Osteoblast (primary cell): Measurements from ENCODE around the gene MTA3. TPM values are rescaled to one million over a fixed set of nuclear protein-coding genes. Genes with fewer than 3 reads are reported as not detected.

Source experiments
- DNase-seq: peaks from one replicate; pipeline ENCODE4 v3.0.0; 2011; ENCODE audit warnings: low spot score, mixed read lengths; ENCODE audit not compliant: insufficient read length; ENCODE audit errors: missing footprints
- H2AFZ ChIP-seq: 2 replicates; pipeline ENCODE4 v1.6.0; 2011; ENCODE audit warnings: mild to moderate bottlenecking, low read length
- H3K27ac ChIP-seq: 2 replicates; pipeline ENCODE4 v1.5.1; 2011; ENCODE audit warnings: mild to moderate bottlenecking, low read depth, low read length, moderate library complexity
- H3K27me3 ChIP-seq: 2 replicates; pipeline ENCODE4 v1.6.0; 2012; ENCODE audit warnings: mild to moderate bottlenecking, control low read depth, inconsistent platforms, low read length, moderate library complexity; ENCODE audit not compliant: insufficient read depth
- H3K36me3 ChIP-seq: 2 replicates; pipeline ENCODE4 v1.5.1; 2011; ENCODE audit warnings: mild to moderate bottlenecking, low read length, control low read depth, moderate library complexity; ENCODE audit not compliant: insufficient read depth
- H3K4me1 ChIP-seq: 2 replicates; pipeline ENCODE4 v1.5.1; 2011; ENCODE audit warnings: mild to moderate bottlenecking, low read length, control low read depth, moderate library complexity; ENCODE audit not compliant: insufficient read depth
- H3K4me2 ChIP-seq: 2 replicates; pipeline ENCODE4 v1.6.0; 2011; ENCODE audit warnings: mild to moderate bottlenecking, low read length; ENCODE audit not compliant: insufficient read depth
- H3K4me3 ChIP-seq: fragments of 200-600 bp; sonication (generic); 3 replicates; pipeline ENCODE4 v1.5.1; 2012; ENCODE audit warnings: mild to moderate bottlenecking, low read length, inconsistent platforms; ENCODE audit not compliant: insufficient read depth
- H3K79me2 ChIP-seq: 2 replicates; pipeline ENCODE4 v1.6.0; 2012; ENCODE audit warnings: mild to moderate bottlenecking, low read length, control low read depth, inconsistent platforms; ENCODE audit not compliant: insufficient read depth
- H3K9me3 ChIP-seq: 2 replicates; pipeline ENCODE4 v1.5.1; 2011; ENCODE audit warnings: low read depth, low read length, control low read depth
- H4K20me1 ChIP-seq: 2 replicates; pipeline ENCODE4 v1.6.0; 2012; ENCODE audit warnings: mild to moderate bottlenecking, low read length, control low read depth; ENCODE audit not compliant: insufficient read depth
- total RNA-seq: library from RNA; depleted of rRNA; stranded (reverse); fragments of >200 nt; gene quantifications from 2 replicates; pipeline ENCODE4 v1.2.3, GENCODE V29; 2012
- TF ChIP-seq, protein P1 (sequence below): IDR thresholded peaks from 2 replicates; pipeline ENCODE4 v1.5.1; 2011; ENCODE audit warnings: mild to moderate bottlenecking, low read depth, low read length, moderate library complexity; ENCODE audit errors: extremely low read depth

The MTA3 gene
- total RNA-seq, 1 donor: 29.3 TPM

DNA sequence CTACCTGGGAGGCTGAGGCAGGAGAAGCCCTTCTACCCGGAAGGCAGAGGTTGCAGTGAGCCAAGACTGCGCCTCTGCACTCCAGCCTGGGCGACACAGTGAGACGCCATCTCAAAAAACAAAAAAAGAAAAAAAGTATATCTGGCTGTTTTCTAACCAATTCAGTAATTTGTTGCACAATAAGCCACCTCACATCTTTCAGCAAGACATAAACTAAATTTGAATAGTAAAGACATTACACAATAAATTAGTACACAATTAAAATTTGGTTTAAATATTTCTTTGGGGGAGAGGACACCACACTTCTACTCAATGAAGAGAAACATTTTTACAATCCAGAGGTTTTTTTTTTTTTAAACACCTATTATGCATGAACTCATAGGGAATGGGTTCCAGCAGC is 36.0 kb upstream of the MTA3 start:
- Histone ChIP-seq H3K9me3 (no peaks in the 10 kb centered on the region), H3K4me2 (no peak overlapping the region), H3K4me1 (no peaks in the 10 kb centered on the region), H3K79me2 (no peaks in the 10 kb centered on the region), H3K36me3 (no peaks in the 10 kb centered on the region), H3K27ac (no peak overlapping the region), H4K20me1 (no peaks in the 10 kb centered on the region), H3K27me3 (no peaks in the 10 kb centered on the region), H2AFZ (no peak overlapping the region), H3K4me3 (no peak overlapping the region)
- no peak for DNase-seq
- TF ChIP-seq, protein P1, sequence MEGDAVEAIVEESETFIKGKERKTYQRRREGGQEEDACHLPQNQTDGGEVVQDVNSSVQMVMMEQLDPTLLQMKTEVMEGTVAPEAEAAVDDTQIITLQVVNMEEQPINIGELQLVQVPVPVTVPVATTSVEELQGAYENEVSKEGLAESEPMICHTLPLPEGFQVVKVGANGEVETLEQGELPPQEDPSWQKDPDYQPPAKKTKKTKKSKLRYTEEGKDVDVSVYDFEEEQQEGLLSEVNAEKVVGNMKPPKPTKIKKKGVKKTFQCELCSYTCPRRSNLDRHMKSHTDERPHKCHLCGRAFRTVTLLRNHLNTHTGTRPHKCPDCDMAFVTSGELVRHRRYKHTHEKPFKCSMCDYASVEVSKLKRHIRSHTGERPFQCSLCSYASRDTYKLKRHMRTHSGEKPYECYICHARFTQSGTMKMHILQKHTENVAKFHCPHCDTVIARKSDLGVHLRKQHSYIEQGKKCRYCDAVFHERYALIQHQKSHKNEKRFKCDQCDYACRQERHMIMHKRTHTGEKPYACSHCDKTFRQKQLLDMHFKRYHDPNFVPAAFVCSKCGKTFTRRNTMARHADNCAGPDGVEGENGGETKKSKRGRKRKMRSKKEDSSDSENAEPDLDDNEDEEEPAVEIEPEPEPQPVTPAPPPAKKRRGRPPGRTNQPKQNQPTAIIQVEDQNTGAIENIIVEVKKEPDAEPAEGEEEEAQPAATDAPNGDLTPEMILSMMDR: no peak

DNA sequence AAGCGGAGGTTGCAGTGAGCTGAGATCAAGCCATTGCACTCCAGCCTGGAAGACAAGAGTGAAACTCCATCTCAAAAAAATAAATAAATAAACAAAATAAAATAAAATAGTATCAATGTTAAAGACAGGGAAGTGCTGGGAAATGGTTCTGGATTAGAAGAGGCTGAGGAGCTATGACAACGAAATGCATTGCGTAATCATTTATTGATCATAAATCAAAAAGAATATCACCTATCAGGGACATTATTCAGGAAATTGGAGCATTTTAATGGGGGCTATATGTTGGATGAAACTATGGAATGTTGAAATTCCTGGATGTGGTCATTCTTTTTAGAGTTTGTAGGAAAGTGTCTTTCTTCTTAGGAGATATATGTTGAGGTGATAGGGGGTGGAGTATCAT is 30.9 kb upstream of the MTA3 start:
- no peak for DNase-seq
- no peaks in the 10 kb centered on the region for H3K27me3 ChIP-seq
- H3K4me3 ChIP-seq: no peak overlapping the region

DNA sequence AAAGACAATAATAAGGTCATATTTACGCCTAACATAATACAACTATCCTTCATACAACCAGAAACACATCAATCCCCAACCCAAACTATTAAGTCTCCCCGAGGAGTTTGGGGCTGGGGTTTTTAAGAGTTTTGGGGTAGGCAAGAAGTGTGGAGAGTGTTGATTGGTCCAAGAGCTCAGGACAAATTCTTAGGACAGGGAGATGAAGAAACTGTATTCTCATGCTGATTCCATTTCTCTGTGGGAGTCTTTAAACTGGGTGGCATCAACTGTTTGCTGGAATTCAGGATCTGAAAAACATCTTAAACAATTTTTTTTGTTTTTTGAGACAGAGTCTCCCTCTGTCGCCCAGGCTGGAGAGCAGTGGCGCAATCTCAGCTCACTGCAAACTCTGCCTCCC is 25.6 kb upstream of the MTA3 start:
- Histone ChIP-seq H3K4me1 (no peaks in the 10 kb centered on the region), H4K20me1 (no peaks in the 10 kb centered on the region), H3K79me2 (no peaks in the 10 kb centered on the region), H2AFZ (no peak overlapping the region), H3K4me2 (no peak overlapping the region), H3K36me3 (no peaks in the 10 kb centered on the region), H3K27me3 (no peaks in the 10 kb centered on the region), H3K9me3 (no peaks in the 10 kb centered on the region), H3K4me3 (no peak overlapping the region), H3K27ac (no peak overlapping the region)
- TF ChIP-seq, protein P1: no peak
- DNase-seq: no peak

More for the DNA sequence above, 30.9 kb upstream of the MTA3 start:
- no peak overlapping the region for H3K27ac ChIP-seq
- no peaks in the 10 kb centered on the region for H3K79me2 ChIP-seq
- H3K4me1 ChIP-seq: no peaks in the 10 kb centered on the region
- TF ChIP-seq, protein P1: no peak
- no peaks in the 10 kb centered on the region for H3K9me3 ChIP-seq
- no peak overlapping the region for H2AFZ ChIP-seq
- no peak overlapping the region for H3K4me2 ChIP-seq
- H3K36me3 ChIP-seq: no peaks in the 10 kb centered on the region
- H4K20me1 ChIP-seq: no peaks in the 10 kb centered on the region

DNA sequence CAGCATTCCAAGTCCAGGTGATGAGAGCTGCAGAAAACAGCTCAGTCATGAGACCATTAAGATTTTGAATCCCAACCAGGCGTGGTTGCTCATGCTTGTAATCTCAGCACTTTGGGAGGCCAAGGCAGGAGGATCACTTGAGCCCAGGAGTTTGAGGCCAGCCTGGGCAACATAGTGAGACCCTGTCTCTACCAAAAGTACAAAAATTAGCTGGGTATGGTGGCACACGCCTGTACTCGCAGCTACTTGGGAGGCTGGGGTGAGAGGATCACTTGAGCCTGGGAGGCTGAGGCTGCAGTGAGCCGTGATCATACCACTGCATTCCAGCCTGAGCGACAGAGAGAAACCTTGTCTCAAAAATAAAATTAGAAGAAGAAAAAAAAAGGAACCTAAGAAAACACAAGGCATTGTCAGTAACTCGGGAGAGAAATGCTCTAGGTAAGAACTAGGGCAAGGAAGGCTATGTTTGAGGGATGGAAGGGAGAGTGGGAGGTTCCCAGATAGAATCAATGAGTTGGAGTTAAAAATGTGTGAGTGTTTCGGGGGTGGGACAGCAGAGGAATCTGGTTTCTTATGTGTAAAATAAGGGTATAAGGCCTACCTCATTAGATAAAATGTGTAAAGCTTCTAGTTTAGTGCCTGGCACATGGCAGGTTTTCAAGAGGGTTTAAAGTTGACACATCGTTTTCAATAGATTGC is 23.3 kb upstream of the MTA3 start:
- no peak overlapping the region for H3K4me3 ChIP-seq
- no peaks in the 10 kb centered on the region for H4K20me1 ChIP-seq
- no peaks in the 10 kb centered on the region for H3K79me2 ChIP-seq
- no peak overlapping the region for H3K27ac ChIP-seq
- H3K9me3 ChIP-seq: no peaks in the 10 kb centered on the region
- H3K4me2 ChIP-seq: no peak overlapping the region
- H2AFZ ChIP-seq: no peak overlapping the region
- no peak for DNase-seq
- no peaks in the 10 kb centered on the region for H3K27me3 ChIP-seq
- TF ChIP-seq, protein P1: no peak
- no peaks in the 10 kb centered on the region for H3K36me3 ChIP-seq
- no peaks in the 10 kb centered on the region for H3K4me1 ChIP-seq
